ENCODE results near the gene GRM5. TPM values are rescaled to one million over a fixed set of nuclear protein-coding genes. Genes with fewer than 3 reads are reported as not detected.

The GRM5 gene
- total RNA-seq, 2 donors from 2014 or later: 0.17 TPM; not detected in 1

DNA sequence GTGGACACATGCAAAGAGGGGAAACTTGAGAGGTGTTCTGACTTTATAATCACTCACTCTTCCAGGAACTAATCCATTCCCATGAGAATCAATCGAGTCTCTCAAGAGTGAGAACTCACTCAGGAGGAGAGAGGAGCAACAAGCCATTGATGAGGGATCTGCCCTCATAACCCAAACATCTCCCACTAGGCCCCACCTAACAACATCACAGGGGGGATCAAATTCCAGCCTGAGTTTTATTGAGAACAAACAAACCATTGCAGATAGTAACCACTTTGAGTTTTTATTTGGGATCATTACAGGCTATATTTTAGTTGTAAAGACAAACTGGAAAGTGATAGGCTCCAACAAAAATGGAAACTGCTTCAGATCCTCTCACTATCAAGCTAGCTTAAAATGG, 399.4 kb downstream of the GRM5 start:
- Histone ChIP-seq H3K36me3 (no peaks in the 10 kb centered on the region), H3K27me3 (replicated peaks; ENCODE audit: insufficient read depth) (no peaks in the 10 kb centered on the region), H3K4me3 (no peak overlapping the region), H3K27ac (no peak overlapping the region), H3K9me3 (no peaks in the 10 kb centered on the region), H3K4me1 (replicated peaks) (no peaks in the 10 kb centered on the region)
- no peak for DNase-seq (ENCODE audit: low spot score)
- TF ChIP-seq POLR2A (IDR thresholded peaks at IDR 0.05): no peak
- TF ChIP-seq, protein P1, sequence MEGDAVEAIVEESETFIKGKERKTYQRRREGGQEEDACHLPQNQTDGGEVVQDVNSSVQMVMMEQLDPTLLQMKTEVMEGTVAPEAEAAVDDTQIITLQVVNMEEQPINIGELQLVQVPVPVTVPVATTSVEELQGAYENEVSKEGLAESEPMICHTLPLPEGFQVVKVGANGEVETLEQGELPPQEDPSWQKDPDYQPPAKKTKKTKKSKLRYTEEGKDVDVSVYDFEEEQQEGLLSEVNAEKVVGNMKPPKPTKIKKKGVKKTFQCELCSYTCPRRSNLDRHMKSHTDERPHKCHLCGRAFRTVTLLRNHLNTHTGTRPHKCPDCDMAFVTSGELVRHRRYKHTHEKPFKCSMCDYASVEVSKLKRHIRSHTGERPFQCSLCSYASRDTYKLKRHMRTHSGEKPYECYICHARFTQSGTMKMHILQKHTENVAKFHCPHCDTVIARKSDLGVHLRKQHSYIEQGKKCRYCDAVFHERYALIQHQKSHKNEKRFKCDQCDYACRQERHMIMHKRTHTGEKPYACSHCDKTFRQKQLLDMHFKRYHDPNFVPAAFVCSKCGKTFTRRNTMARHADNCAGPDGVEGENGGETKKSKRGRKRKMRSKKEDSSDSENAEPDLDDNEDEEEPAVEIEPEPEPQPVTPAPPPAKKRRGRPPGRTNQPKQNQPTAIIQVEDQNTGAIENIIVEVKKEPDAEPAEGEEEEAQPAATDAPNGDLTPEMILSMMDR (IDR thresholded peaks at IDR 0.05): no peak
- TF ChIP-seq POLR2AphosphoS5 (IDR thresholded peaks at IDR 0.05): no peak
- intact Hi-C loops (cut with DNase I): no loop called here
- 31% methylated on average over 1 of the region's 1 CpG for WGBS

DNA sequence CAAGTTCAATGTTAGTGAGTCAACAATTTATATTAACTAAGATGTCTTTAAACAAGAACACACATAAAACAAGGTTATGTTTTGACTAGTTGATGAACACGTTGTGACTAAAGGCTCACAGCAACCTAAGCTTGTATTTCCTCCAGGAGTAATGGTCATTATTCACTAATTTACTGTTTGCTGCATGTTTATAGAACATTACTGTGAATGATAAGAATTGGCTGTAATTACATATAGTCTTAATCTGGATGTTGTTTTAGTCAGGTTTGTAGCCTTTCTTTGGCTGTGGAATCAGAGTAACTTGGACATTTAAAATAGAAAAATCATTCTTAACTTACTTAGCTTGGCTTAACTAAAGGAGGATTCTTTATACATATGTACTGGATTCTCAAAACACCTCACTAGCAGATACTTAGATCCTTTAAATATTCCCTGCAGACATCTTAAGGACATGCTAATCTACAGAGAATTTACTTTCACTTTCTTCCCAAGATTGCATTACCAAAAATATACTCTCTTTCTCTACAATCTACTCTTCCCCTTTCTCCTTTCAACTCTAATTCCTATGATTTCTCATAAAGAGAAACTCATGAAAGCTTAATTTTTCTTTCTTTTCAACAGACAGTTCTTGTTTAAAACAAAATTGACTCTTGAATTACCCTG, 408.6 kb downstream of the GRM5 start:
- Histone ChIP-seq H3K9me3 (no peaks in the 10 kb centered on the region), H3K27me3 (replicated peaks; ENCODE audit: insufficient read depth) (no peaks in the 10 kb centered on the region), H3K36me3 (no peaks in the 10 kb centered on the region), H3K4me3 (no peak overlapping the region), H3K4me1 (replicated peaks) (no peaks in the 10 kb centered on the region), H3K27ac (no peak overlapping the region)
- 7% methylated on average over 1 of the region's 1 CpG for WGBS
- intact Hi-C loops (cut with DNase I): no loop called here
- TF ChIP-seq, protein P1 (IDR thresholded peaks at IDR 0.05): no peak
- TF ChIP-seq POLR2AphosphoS5 (IDR thresholded peaks at IDR 0.05) (no peak), POLR2A (IDR thresholded peaks at IDR 0.05) (no peak)
- no peak for DNase-seq (ENCODE audit: low spot score)

DNA sequence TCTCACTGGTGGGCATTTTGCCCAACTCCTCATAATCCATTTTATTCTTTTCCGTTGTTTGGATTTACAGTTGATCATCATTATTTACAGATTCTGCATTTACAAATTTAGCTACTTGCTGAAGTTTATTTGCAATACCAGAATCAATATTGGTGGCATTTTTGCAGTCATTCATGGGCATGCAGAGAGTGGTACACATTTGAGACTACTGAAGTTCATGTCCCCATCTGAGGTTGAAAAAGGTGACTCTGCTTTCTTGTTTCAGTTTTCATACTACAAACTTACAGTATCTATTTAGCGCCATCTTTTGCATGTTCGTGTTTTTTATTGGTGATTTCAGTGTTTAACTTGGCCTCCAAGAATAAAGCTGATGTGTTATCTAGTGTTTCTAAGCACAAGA, 409.5 kb downstream of the GRM5 start:
- H3K27me3 ChIP-seq (replicated peaks; ENCODE audit: insufficient read depth): no peaks in the 10 kb centered on the region
- TF ChIP-seq, protein P1 (IDR thresholded peaks at IDR 0.05): no peak
- TF ChIP-seq POLR2A (IDR thresholded peaks at IDR 0.05): no peak
- no peak for TF ChIP-seq POLR2AphosphoS5 (IDR thresholded peaks at IDR 0.05)
- 51% methylated on average over 3 of the region's 3 CpGs for WGBS
- H3K4me3 ChIP-seq: no peak overlapping the region
- no peak overlapping the region for H3K27ac ChIP-seq
- no peak for DNase-seq (ENCODE audit: low spot score)
- H3K9me3 ChIP-seq: no peaks in the 10 kb centered on the region
- no peaks in the 10 kb centered on the region for H3K36me3 ChIP-seq
- H3K4me1 ChIP-seq (replicated peaks): no peaks in the 10 kb centered on the region
- intact Hi-C loops (cut with DNase I): no loop called here

DNA sequence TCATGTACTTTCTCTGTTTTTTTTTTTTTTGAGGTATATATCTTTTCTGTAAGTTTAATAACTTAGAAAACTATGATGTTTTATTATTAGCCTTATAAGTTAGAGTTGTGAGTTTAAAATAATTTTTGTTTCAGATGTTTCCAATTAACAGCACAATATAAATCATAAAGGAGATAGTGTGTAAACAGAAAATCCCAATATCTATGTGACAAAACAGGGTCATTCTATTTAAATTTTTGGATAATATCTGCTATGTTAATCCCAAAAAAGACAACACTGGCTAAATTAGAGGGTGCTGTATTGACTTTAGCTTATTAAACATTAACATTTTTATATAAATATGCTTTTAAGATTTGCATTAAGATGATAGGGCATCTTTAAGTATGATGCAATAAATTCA, 410.1 kb downstream of the GRM5 start:
- Histone ChIP-seq H3K9me3 (no peaks in the 10 kb centered on the region), H3K36me3 (no peaks in the 10 kb centered on the region), H3K27me3 (replicated peaks; ENCODE audit: insufficient read depth) (no peaks in the 10 kb centered on the region), H3K4me3 (no peak overlapping the region), H3K27ac (no peak overlapping the region), H3K4me1 (replicated peaks) (no peaks in the 10 kb centered on the region)
- DNase-seq (ENCODE audit: low spot score): no peak
- TF ChIP-seq POLR2A (IDR thresholded peaks at IDR 0.05): no peak
- no peak for TF ChIP-seq POLR2AphosphoS5 (IDR thresholded peaks at IDR 0.05)
- TF ChIP-seq, protein P1 (IDR thresholded peaks at IDR 0.05): no peak
- intact Hi-C loops (cut with DNase I): no loop called here

DNA sequence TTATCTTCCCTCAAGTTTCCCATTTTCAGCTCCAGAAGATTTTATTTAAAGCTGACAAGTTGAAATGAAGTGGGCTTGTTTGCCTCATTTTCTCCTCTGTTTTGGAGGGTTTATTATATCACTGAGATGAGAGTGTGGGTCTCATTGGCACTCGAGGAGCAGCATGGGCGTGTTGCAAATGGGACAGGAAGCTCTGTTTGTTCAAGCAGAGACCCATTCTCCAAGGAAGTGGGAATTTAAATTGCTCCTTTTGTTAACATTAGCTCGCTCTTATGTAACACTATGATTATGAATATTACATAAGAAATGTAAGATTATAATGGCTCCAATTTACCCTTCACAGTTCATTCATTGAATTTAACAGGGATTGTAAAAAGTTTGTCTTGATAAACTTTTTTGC, 410.6 kb downstream of the GRM5 start:
- no peaks in the 10 kb centered on the region for H3K27me3 ChIP-seq (replicated peaks; ENCODE audit: insufficient read depth)
- 47% methylated on average over 3 of the region's 3 CpGs for WGBS
- TF ChIP-seq POLR2AphosphoS5 (IDR thresholded peaks at IDR 0.05) (no peak), POLR2A (IDR thresholded peaks at IDR 0.05) (no peak)
- TF ChIP-seq, protein P1 (IDR thresholded peaks at IDR 0.05): no peak
- no peaks in the 10 kb centered on the region for H3K36me3 ChIP-seq
- no peak for DNase-seq (ENCODE audit: low spot score)
- no peak overlapping the region for H3K27ac ChIP-seq
- intact Hi-C loops (cut with DNase I): no loop called here
- H3K4me1 ChIP-seq (replicated peaks): no peaks in the 10 kb centered on the region
- H3K4me3 ChIP-seq: no peak overlapping the region
- no peaks in the 10 kb centered on the region for H3K9me3 ChIP-seq

Measured in prostate gland (tissue), 2 donors.